Esophagus muscularis mucosa (tissue), 4 donors: ENCODE results near the gene PRR4. TPM values are rescaled to one million over a fixed set of nuclear protein-coding genes. Genes with fewer than 3 reads are reported as not detected.

Experiments
- DNase-seq: peaks from one replicate; pipeline ENCODE4 v3.0.0-alpha.2; 2017; ENCODE audit errors: extremely low spot score
- H3K27ac ChIP-seq, 4 donors: fragments of 200-600 bp; sonication (generic); replicated peaks in 1 of 4; 1 replicate in 3 of 4; 2 replicates in 1 of 4; pipeline ENCODE4 v1.5.1; 2016 to 2019; ENCODE audit warnings: mild to moderate bottlenecking in 1 of 4
- H3K27me3 ChIP-seq, 4 donors: fragments of 200-600 bp; sonication (generic); one replicate each; pipeline versions ENCODE4 v1.5.1 to v1.6.0; 2016 to 2019
- H3K36me3 ChIP-seq, 4 donors: fragments of 200-600 bp; sonication (generic); one replicate each; pipeline ENCODE4 v1.5.1; 2016 to 2019
- H3K4me1 ChIP-seq, 4 donors: fragments of 200-600 bp; sonication (generic); one replicate each; pipeline ENCODE4 v1.5.1; 2016 to 2019
- H3K4me3 ChIP-seq, 4 donors: fragments of 200-600 bp; sonication (generic); 1 replicate in 2 of 4; 2 replicates in 2 of 4; pipeline ENCODE4 v1.5.1; 2016 to 2019; ENCODE audit warnings: mild to moderate bottlenecking in 4 of 4, moderate library complexity in 1 of 4
- H3K9me3 ChIP-seq, 4 donors: fragments of 200-600 bp; sonication (generic); 1 replicate in 3 of 4; 2 replicates in 1 of 4; pipeline ENCODE4 v1.5.1; 2016 to 2019
- EP300 ChIP-seq: sonication (generic); formaldehyde crosslinking; IDR thresholded peaks from one replicate; pipeline ENCODE4 v1.6.1; 2017; ENCODE audit warnings: antibody characterized with exemption
- POLR2A ChIP-seq: fragments of 450-650 bp; IDR thresholded peaks from one replicate; pipeline ENCODE4 v1.6.1; 2017; ENCODE audit warnings: antibody characterized with exemption, moderate library complexity, mild to moderate bottlenecking, low read depth
- POLR2AphosphoS5 ChIP-seq, 2 donors: sonication (generic); formaldehyde crosslinking; IDR thresholded peaks; one replicate each; pipeline ENCODE4 v1.6.1; 2017; ENCODE audit warnings: antibody characterized with exemption in 2 of 2
- WGBS: methylation state at CpG from one replicate; pipeline ENCODE4 v1.1.5; 2018; 5-methylcytosine and 5-hydroxymethylcytosine counted together
- intact Hi-C: fragments of 100-400 bp; cut with DNase I; formaldehyde crosslinking; loops from one replicate; pipeline ENCODE4 v1.15.1; 2023
- total RNA-seq, 4 donors: library from RNA; depleted of rRNA; stranded (reverse); fragments of >200 nt; gene quantifications; one replicate each; pipeline versions ENCODE4 v1.1.0 to v1.2.1, GENCODE V29; 2016
- TF ChIP-seq, protein P1 (sequence below), 3 experiments: fragments of 200-600 bp in 2 of 3; fragments of 450-650 bp in 1 of 3; sonication (generic) in 2 of 3; IDR thresholded peaks; one replicate each; pipeline ENCODE4 v1.5.1; 2017 to 2019; ENCODE audit warnings: antibody characterized with exemption in 3 of 3, mild to moderate bottlenecking in 2 of 3, moderate library complexity in 1 of 3

PRR4 gene
- total RNA-seq, 4 donors from 2014 or later: 1.0 to 2.1 (median 1.6) TPM; not detected in 1

DNA sequence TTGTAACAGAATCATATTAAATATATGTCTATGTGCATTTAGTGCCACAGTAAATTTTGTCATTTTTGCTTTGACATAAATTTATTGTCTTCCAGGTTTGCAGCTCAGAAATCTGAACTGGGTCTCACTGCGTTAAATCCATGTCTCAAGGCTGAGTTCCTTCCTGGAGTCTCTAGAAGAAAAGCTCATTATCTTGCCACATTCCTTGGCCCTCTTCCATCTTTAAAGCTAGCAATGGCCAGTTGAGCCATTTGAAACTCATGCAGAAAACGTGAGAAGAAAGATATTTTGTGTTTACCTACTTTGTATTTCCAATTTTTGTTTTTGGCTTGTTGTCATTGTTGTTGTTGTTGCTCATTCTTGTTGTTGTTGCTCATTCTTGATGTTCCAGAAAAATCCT lies 24.1 kb upstream of the PRR4 start:
- intact Hi-C loops: no loop called here
- Histone ChIP-seq H3K27me3 (no peaks in the 10 kb centered on the region), H3K4me1 (no peaks in the 10 kb centered on the region), H3K9me3 (no peaks in the 10 kb centered on the region), H3K27ac (no peak overlapping the region), H3K4me3 (no peak overlapping the region), H3K36me3 (peaks cover 0 to 22% (median 7%) of the 10 kb centered on the region in 4 donors)
- WGBS: 63% methylated on average over 2 of the region's 2 CpGs
- TF ChIP-seq EP300 (no peak), POLR2AphosphoS5 (IDR thresholded peaks at IDR 0.05) (no peak), POLR2A (no peak)
- TF ChIP-seq, protein P1, sequence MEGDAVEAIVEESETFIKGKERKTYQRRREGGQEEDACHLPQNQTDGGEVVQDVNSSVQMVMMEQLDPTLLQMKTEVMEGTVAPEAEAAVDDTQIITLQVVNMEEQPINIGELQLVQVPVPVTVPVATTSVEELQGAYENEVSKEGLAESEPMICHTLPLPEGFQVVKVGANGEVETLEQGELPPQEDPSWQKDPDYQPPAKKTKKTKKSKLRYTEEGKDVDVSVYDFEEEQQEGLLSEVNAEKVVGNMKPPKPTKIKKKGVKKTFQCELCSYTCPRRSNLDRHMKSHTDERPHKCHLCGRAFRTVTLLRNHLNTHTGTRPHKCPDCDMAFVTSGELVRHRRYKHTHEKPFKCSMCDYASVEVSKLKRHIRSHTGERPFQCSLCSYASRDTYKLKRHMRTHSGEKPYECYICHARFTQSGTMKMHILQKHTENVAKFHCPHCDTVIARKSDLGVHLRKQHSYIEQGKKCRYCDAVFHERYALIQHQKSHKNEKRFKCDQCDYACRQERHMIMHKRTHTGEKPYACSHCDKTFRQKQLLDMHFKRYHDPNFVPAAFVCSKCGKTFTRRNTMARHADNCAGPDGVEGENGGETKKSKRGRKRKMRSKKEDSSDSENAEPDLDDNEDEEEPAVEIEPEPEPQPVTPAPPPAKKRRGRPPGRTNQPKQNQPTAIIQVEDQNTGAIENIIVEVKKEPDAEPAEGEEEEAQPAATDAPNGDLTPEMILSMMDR (IDR thresholded peaks at IDR 0.05): no peak
- DNase-seq: no peak

DNA sequence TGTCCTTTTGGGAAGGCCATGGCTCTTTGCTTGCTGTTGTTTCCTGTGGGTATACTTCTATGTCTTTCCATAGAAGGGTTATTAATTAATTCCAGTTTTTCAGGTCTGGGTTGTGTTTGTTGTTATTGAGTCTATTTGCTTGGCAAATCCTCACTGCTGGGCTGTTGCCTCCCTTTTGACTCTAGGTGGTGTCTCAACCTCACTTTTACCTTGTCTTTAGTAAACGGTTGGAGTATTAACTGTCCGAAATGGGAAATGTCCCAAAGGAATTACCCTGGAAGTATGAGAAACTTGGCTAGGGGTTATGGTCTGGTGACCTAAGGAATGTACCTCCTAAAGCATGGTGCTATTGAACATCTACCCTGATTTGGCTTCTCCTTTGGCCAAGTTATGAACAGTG lies 18.1 kb upstream of the PRR4 start:
- Histone ChIP-seq H3K4me3 (no peak overlapping the region), H3K9me3 (peaks cover 0 to 10% (median 5%) of the 10 kb centered on the region in 4 donors), H3K4me1 (no peaks in the 10 kb centered on the region), H3K36me3 (no peaks in the 10 kb centered on the region), H3K27ac (no peak overlapping the region), H3K27me3 (no peaks in the 10 kb centered on the region)
- WGBS: 76% methylated on average over 2 of the region's 2 CpGs
- DNase-seq: no peak
- intact Hi-C loops: no loop called here
- TF ChIP-seq, protein P1 (IDR thresholded peaks at IDR 0.05): no peak
- TF ChIP-seq POLR2A: no peak
- TF ChIP-seq POLR2AphosphoS5 (IDR thresholded peaks at IDR 0.05): no peak
- TF ChIP-seq EP300: no peak

DNA sequence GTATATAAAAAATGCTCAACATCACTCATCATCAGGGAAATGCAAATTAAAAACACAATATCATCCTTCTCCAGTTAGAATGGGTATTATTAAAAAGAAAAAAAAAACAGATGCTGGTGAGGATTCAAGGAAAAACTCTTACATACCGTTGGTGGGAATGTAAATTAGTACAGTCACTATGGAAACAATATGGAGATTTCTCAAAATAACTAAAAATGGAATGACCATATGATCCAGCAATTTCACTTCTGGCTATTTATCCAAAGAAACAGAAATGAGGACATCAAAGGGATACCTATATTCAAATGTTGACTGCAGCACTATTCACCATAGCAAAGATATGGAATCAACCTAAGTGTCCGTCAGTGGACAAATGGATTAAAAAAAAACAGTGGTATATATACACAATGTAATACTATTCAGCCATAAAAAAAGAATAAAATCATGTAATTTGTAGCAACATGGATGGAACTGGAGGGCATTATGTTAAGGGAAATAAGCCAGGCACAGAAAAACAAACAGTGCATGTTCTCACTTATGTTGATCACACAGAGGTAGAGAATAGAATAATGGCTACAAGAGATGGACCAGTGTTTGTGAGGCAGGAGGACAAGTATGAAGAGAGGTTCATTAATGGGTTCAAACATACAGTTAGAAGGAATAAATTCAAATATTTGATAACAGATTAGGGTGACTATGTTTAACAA lies 14.4 kb upstream of the PRR4 start:
- Histone ChIP-seq H3K4me1 (no peaks in the 10 kb centered on the region), H3K27me3 (no peaks in the 10 kb centered on the region), H3K4me3 (no peak overlapping the region), H3K36me3 (peaks cover 0 to 8% (median 5%) of the 10 kb centered on the region in 4 donors), H3K9me3 (peaks cover 0 to 15% (median 13%) of the 10 kb centered on the region in 4 donors), H3K27ac (no peak overlapping the region)
- DNase-seq: no peak
- intact Hi-C loops: no loop called here
- TF ChIP-seq POLR2AphosphoS5 (IDR thresholded peaks at IDR 0.05): no peak
- no peak for TF ChIP-seq POLR2A
- no peak for TF ChIP-seq EP300
- WGBS: 86% methylated on average over 2 of the region's 2 CpGs

DNA sequence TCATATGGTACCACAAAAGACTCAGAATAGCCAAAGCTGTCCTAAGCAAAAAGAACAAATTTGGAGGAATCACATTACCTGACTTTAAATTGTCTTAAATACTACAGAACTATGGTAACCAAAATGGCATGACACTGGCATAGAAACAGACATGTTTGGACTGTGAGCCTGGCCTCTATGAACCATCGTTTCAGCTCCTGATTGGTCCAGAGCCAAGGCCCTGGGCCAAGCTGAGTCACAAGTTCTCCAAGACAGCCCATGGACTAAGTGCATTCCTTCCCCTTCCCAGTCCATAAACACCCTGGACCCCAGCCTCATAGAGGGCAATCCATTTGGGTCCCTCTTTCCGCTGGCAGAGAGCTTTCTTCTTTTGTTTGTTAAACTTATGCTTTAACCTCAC lies 12.1 kb upstream of the PRR4 start:
- intact Hi-C loops: no loop called here
- Histone ChIP-seq H3K4me3 (no peak overlapping the region), H3K27ac (no peak overlapping the region), H3K36me3 (peaks cover 0 to 17% (median 10%) of the 10 kb centered on the region in 4 donors), H3K4me1 (no peaks in the 10 kb centered on the region), H3K9me3 (peaks cover 0 to 15% (median 13%) of the 10 kb centered on the region in 4 donors), H3K27me3 (no peaks in the 10 kb centered on the region)
- TF ChIP-seq EP300 (no peak), POLR2AphosphoS5 (IDR thresholded peaks at IDR 0.05) (no peak), POLR2A (no peak)
- TF ChIP-seq, protein P1 (IDR thresholded peaks at IDR 0.05): no peak
- 85% methylated on average over 2 of the region's 2 CpGs for WGBS
- DNase-seq: no peak

DNA sequence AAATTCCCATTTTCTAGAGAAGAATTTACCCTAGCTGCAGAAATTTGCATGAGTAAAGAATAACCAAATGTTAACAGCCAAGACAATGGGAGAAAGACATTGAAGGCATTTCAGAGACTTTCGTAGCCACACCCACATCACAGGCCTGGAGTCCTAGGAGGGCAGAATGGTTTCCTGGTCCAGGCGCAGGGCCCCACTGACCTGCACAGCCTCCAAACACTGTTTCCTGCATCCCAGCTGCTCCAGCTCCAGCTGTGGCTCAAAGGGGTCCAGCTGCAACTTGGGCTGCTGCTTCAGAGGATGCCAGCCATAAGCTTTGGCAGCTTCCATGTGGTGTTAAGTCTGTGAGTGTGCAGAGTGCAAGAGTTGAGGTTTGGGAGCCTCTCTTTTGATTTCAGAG lies 6.5 kb upstream of the PRR4 start:
- intact Hi-C loops: no loop called here
- Histone ChIP-seq H3K27ac (no peak overlapping the region), H3K4me1 (no peaks in the 10 kb centered on the region), H3K27me3 (no peaks in the 10 kb centered on the region), H3K9me3 (peaks cover 0 to 14% (median 1%) of the 10 kb centered on the region in 4 donors), H3K4me3 (no peak overlapping the region), H3K36me3 (peaks cover 0 to 24% (median 14%) of the 10 kb centered on the region in 4 donors)
- 100% methylated on average over 1 of the region's 2 CpGs for WGBS
- no peak for DNase-seq
- TF ChIP-seq, protein P1 (IDR thresholded peaks at IDR 0.05): no peak
- TF ChIP-seq EP300: no peak
- no peak for TF ChIP-seq POLR2AphosphoS5 (IDR thresholded peaks at IDR 0.05)
- no peak for TF ChIP-seq POLR2A
